Neutrophil (primary cell): ENCODE results near the gene TXNRD3.
A peak's percentile ranks its signal among the peaks of the same experiment; 100 is the strongest.

Experiments
- H3K27ac ChIP-seq: fragments of 200-600 bp; sonication (generic); 2 replicates; pipeline ENCODE4 v1.5.1; 2016; ENCODE audit warnings: mild to moderate bottlenecking, moderate library complexity
- H3K27me3 ChIP-seq: fragments of 200-600 bp; sonication (generic); 2 replicates; pipeline ENCODE4 v1.6.0; 2016; ENCODE audit warnings: mild to moderate bottlenecking
- H3K36me3 ChIP-seq: fragments of 200-600 bp; sonication (generic); 2 replicates; pipeline ENCODE4 v1.5.1; 2017
- H3K4me1 ChIP-seq, 2 experiments: fragments of 200-600 bp in 1 of 2; sonication (generic) in 1 of 2; 1 replicate in 1 of 2; 2 replicates in 1 of 2; pipeline versions ENCODE4 v1.5.1 to v1.6.1; 2013 to 2016; ENCODE audit warnings: low read depth in 1 of 2, low read length in 1 of 2, mild to moderate bottlenecking in 1 of 2, moderate library complexity in 1 of 2; ENCODE audit not compliant: control insufficient read depth in 1 of 2, insufficient read depth in 1 of 2
- H3K4me3 ChIP-seq, 2 experiments: fragments of 200-600 bp in 1 of 2; sonication (generic) in 1 of 2; 1 replicate in 1 of 2; 2 replicates in 1 of 2; pipeline ENCODE4 v1.5.1; 2013 to 2016; ENCODE audit warnings: low read depth in 1 of 2, low read length in 1 of 2, mild to moderate bottlenecking in 1 of 2, moderate library complexity in 1 of 2
- H3K9me3 ChIP-seq: fragments of 200-600 bp; sonication (generic); 2 replicates; pipeline ENCODE4 v1.5.1; 2016
- CTCF ChIP-seq: fragments of 200-600 bp; sonication (generic); IDR thresholded peaks from 2 replicates; pipeline ENCODE4 v1.5.1; 2016; ENCODE audit warnings: antibody characterized with exemption

The TXNRD3 gene

DNA sequence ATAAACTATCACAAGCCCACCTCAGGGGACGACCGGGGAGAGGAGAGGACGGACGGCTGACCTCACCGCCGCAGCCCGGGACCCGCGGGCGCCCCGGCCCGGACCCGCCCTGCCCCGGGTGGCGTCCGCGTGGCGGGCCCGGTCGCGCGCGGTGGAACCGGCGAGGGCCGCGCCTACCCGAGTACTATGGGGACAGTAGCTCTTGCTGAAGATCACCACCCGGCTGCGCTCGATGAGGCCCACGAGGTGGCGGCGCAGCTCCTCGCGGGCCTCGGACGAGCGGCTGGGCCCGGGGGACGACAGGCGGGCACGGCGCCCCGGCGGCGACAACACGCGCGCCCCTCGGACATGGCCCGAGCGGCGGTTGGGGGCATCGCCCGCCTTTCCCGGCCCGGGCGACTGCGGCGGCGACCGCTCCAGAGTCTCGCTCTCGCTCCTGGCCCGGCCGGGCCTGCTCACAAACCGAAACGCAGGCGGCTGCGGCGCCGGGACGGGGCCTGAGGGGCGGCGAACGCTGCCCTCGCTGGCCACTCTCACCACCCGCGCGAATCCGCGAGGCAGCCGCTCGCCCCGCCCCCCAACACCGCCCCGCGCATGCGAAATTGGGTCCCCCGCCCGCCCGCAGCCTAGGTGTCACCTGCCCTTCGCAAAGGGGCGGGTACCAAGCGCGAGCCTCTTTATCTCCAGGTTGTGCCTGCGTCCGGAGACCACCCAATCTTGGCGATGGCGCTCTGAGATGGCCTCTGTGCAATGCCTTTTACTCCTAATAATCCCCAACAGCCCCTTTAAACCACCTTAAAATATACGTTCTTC, at the start of gene TXNRD3:
Gene TXNRD3 (minus strand): TSS at position 554 of the 813 bp plus-strand sequence.
- peaks cover 8 to 9% of the 10 kb centered on the region in 2 experiments for H3K4me1 ChIP-seq
- no peak for TF ChIP-seq CTCF
- H3K27me3 ChIP-seq: peaks cover 51% of the 10 kb centered on the region
- no peaks in the 10 kb centered on the region for H3K36me3 ChIP-seq
- H3K9me3 ChIP-seq: no peaks in the 10 kb centered on the region
- H3K27ac ChIP-seq: no peak within 1 kb of the TSS
- peak within 1 kb of the TSS; percentile 56 to 59 for H3K4me3 ChIP-seq

DNA sequence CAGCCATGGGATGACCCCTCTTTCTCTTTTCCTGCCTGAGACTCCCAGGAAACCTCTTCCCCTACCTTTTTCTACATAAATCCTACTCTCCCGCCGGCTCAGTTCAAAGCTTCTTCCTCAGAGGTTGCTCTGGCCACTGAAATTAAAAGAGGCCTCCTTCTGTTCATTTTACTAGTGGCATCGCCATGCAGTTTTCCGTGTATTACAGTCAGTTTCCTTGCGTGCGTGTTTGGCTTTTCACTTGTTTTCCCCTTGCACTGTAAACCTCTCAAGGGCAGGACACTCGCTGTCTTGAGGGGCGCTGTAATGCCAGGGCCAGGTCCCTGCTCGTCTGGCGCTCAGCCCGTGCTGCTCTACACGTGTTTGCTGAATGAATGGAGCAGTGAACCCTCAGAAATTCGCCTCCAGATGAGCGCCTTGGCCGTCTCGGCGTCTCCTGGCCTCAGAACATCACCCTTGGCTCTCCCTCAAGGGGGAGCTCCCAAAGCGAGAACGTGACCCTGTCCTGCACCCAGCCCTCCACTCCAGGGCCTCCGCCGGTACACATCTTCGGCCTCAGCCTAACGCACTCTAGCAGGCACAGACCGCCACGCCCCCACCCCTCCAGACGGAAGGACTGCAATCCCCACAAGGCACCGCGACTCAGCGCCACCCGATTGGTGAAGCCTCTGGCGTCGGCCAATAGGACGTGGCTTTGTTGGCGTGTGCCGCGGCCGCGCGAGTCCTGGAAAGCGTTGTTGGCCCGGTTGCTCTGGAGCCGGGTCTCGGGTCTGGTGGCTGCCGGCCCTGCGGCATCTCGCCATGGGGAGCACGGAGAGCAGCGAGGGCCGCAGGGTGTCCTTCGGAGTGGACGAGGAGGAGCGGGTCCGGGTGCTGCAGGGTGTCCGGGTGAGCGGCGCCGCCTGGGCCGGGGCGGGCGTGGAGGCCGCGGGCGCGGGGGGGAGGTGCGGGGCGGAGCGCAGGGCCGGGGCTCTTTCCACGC, 48.9 kb upstream of the TXNRD3 start, which contains the start of gene CHCHD6:
Gene CHCHD6 (plus strand): TSS at position 729 of the 982 bp plus-strand sequence. CDS start 73 bp downstream, at position 802.
- Histone ChIP-seq H3K4me3 (peak within 1 kb of the TSS; percentile 67 to 76), H3K4me1 (peaks cover 12 to 14% of the 10 kb centered on the region in 2 experiments), H3K27ac (no peak within 1 kb of the TSS), H3K36me3 (no peaks in the 10 kb centered on the region), H3K9me3 (no peaks in the 10 kb centered on the region), H3K27me3 (peaks cover 78% of the 10 kb centered on the region)
- TF ChIP-seq CTCF: no peak

- TF ChIP-seq CTCF: no peak
- peaks cover 82% of the 10 kb centered on the region for H3K27me3 ChIP-seq
These were observed 44.1 kb upstream of the TXNRD3 start for GRCh38 chr3:126699011-126699410.

GRCh38 chr3:126696701-126697267, 41.9 kb upstream of the TXNRD3 start:
- no peaks in the 10 kb centered on the region for H3K4me1 ChIP-seq
- no peak overlapping the region for H3K4me3 ChIP-seq
- H3K9me3 ChIP-seq: no peaks in the 10 kb centered on the region
- peaks cover 75% of the 10 kb centered on the region for H3K27me3 ChIP-seq
- TF ChIP-seq CTCF: no peak
- no peaks in the 10 kb centered on the region for H3K36me3 ChIP-seq
- no peak overlapping the region for H3K27ac ChIP-seq

More at GRCh38 chr3:126699011-126699410, 44.1 kb upstream of the TXNRD3 start:
- H3K9me3 ChIP-seq: no peaks in the 10 kb centered on the region
- H3K27ac ChIP-seq: no peak overlapping the region
- H3K4me3 ChIP-seq: no peak overlapping the region
- peaks cover 6% of the 10 kb centered on the region in 2 experiments for H3K4me1 ChIP-seq
- no peaks in the 10 kb centered on the region for H3K36me3 ChIP-seq

DNA sequence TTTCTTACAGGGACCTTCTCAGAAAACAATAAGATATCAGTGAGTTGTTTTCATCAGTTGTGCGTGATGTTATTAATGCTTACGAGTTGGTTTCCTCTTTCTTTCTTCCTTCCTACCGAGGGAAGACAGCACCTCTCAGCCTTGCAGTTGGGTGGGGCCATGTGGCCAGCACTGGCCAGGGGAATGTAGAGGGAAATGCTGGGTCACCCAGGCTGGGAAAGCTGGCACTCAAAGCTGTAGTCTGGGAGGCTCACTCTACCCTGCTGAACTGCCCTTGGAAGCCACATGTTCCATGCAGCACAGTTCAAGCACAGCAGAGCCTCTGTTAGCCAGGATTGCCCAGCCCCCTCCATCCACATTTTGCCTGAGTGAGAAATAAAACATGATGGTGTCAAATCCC, 39.0 kb upstream of the TXNRD3 start:
- Histone ChIP-seq H3K4me1 (no peaks in the 10 kb centered on the region), H3K4me3 (no peak overlapping the region), H3K27ac (no peak overlapping the region), H3K27me3 (peaks cover 58% of the 10 kb centered on the region), H3K9me3 (no peaks in the 10 kb centered on the region), H3K36me3 (no peaks in the 10 kb centered on the region)
- TF ChIP-seq CTCF: no peak
